ENCODE results near the gene BDNF.

BDNF gene

DNA sequence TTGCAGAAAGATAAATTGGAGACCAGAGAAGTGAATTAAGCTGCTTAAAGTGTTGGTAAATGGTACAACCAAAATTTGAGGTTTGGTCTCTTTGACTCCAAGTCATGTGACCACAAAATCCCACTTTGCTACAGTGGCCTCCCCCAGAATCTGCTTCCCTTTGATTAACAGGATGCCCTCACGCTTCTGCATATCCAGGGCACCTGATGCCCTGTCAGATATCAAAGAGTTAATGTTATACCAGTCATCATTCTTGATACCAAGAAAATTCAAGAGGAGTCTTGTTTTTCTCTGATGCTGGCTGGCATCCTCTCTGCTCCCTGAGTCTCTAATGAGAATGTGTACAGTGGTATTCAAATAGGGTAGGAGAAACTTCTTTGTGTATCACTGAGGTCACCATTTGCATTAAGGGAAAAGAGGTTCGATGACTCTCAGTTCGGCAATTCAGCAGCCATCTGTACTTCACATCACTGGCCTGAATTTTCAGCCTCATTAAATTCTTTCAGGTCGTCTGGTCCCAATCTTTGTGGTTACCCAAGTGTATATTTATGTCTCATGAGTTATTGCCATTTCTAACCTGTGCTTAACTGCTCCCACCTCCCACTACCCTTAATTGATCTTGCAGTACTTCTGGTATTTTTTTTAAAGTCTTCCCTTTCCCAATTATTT is 73.9 kb downstream of the BDNF start:
- no peak for DNase-seq (ENCODE audit: low read depth)

DNA sequence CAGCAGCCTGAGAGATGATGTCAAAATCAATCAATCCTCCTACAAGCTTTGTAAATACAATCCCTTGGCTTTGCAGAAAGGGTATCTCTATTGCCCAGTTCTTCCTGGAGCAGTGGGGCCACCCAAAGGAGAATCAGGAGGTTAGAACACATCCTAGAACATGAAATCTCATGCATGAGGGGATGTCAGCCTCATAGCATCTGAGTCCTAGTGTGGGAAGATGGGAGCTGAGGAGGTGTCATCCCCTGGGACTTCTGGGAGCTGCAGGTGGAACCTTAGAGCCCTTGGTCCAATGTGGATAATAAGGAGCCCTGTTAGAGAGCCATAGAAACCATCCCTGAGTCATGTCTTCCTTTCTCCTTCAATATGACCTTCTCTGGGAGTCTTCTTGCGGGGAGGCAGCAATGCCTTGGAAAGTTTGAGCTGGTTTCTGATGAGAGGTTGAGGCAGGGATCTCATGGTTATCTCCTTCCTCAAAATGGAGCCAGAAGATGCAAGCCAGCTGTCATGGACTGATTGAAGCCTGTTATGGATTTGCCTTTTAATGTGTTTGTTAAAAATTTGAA is 74.8 kb downstream of the BDNF start:
- DNase-seq (ENCODE audit: low read depth) = no peak

DNA sequence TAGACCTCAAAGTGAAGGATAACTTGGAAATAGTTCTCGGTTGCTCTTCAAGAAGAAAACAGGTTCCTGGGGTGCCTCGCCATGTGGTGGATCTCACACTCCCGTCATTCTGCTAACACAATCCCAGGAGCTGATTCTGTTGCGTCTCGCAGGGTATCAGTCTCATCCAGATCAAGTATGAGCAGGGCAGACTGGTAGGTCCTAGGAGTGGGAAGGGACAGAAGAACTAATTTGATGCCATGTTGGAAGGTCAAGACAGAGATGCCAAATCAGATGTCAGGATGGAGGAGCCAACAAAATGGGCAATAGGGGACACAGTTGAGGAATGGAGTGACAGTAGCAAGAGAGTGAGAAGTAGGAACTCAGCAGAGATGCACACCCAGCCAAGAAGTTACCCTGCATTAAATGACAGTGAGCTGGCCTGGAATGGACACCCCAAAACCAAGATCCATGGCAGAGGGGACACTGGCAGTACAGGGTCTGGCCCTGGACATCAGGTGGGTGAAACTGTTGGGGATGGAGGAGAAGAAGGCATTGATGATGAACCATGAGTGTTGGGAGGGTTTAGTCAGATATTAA is 76.2 kb downstream of the BDNF start:
- no peak for DNase-seq (ENCODE audit: low read depth)

DNA sequence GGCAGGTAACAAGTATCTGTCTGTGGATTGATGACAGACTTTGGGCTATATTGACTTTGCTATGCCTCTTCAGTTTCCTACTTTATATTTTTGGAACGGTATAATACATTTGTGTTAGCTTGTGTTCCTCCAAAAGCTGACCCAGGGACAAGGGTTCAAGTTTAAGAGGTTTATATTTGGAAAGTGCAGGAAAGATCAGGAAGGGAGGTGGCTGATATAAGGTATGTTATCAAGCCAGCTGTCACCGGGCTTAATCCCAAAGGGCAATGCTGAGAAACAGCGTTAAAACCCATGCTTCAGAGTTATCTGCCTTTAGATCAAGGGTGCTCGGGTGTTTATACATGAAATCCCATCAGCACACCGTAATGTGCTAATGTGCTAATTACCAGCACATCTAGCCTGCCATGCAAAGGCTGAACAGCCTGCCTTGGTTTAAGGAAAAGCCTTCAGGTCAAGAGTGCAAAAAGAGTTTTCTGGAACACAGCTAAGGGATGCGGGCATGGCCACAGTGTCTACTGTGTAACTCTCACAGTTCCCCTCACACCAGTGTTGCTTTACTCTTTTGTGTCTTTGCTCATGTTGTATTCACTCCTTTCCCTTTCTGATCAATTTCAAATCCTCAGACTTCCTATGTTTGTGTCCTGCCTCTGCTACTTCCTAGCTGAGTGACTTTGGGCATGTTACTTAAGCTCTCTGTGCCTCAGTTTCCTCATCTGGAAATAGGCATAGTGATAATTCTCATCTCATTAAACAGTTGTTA is 77.5 kb downstream of the BDNF start:
- no peak for DNase-seq (ENCODE audit: low read depth)

DNA sequence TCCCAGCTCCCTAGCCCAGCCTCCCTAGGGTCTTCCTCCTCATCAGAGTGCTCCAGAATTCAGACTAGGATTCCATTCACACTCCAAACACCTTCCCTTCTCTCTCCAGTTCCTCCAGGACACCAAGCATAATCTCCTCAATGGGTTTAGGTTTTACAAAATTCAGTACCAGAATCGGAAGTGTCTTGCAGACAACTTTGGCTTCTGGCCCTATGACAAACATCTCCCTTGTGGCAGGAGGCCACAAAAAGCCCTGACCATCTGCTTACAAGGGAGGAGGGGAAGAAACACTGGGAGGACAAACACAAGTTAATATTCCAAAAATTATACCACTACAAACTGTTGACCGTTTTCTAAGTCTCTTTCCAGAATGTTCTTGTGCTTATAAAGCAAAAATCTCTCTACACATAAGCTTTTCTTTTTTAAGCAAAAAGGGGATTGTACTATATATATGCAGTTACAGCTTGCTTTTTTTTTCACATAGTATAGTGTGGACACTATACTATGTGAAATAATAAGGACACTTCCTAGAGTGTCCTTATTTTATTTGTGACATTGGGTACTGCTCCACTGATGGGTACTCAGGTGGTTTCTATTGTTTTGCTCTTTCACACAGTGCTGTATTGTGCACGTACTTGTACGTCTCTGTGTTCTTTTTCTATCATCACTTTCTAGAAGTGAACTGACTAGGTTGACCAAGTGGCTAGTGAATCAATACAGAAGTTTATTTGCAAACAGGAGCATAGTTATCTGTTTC is 78.7 kb downstream of the BDNF start:
- no peak for DNase-seq (ENCODE audit: low read depth)

DNA sequence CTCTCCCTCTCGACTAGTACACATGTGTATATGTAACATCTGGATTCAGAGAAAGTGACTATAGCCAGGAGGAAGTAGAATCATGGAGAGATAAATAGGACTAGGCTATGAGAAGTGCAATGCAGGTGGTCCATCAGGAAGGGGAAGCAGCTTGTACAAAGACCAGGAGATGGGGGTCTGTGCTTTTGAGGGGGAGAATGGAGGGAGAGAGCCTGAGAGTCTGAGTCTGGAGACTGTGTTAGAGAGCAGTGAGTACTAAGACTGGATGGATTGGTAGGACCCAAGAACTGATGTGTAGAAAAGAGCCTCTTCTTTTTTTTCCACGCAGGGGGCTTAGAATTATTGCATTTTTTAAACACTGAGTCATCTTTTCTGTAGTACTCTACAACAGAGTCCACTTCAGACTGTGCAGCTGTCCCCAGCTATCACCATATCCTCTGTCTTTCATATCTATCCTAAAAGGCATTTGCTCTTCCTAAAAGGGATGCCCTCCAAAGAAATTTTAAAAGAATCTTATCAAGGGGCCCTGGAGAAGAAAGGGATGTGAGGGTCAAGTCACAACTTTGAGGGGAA is 80.4 kb downstream of the BDNF start:
- DNase-seq (ENCODE audit: low read depth) = no peak

DNA sequence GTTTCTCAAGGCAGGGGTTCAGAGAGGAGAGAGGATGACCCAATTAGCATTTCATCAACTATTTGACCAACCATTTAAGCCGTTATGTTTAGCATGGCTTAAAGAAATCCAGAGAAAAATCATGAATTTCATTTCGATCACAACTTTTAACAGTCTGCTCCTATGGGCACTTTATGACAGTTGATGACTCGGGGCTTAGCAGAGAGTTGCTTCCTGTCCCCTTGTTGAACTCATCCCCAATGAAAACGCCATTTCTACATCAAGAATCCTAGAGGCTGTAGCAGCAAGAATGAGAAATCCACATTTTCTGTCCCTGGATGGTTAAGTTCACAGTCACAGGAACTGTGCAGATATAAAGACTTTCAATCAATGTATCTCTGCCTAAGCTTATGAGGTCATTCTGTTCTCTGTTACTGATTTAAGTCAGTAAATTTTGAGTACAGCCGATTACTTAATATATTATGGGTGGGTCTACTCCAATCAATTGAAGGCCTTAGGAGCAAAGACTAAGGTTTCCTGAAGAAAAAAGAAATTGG is 81.1 kb downstream of the BDNF start:
- no peak for DNase-seq (ENCODE audit: low read depth)

DNA sequence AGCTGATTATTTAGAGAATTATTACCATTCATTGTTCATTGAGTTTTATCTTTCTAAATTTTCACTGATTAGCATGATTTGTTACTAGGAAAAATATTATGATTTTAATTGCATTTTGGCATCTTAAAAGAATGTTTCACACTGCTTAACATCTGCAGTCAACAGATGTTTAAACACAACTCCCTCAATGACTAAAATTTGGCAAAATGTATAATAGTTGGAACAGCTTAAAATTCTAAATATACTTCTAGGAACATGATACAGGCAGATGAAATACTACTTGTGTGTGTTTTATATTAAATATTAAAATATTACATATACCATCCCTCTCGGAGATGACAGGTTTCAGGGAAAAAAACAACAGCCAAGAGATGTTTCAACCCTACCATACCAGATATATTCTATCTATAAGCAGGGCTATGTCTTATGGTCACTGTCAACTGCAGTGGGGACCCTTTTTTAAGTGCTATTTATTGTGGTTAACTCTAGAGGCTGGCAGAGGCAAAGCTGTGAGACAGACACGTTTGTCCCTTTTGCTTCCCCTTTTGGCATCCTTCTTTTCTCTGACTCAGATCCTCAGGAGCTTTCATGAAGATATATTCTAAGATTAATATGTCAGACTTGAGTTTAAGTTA is 81.9 kb downstream of the BDNF start:
- no peak for DNase-seq (ENCODE audit: low read depth)

DNA sequence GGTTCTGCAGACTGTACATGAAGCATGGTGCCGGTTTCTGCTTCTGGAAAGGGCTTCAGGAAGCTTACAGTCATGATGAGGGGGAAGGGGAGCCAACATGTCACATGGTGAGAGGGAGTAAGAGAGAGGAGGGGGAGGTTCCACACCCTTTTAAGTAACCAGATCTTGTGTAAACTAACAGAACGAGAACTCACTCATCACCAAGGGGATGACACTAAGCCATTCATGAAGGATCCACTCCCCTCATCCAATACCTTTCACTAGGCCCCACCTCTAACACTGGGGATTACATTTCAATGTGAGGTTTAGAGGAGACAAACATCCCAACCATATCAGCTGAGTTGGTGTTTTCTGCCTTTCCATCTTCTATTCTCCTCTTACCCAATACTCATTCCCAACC is 83.5 kb downstream of the BDNF start:
- DNase-seq (ENCODE audit: low read depth) = no peak

DNA sequence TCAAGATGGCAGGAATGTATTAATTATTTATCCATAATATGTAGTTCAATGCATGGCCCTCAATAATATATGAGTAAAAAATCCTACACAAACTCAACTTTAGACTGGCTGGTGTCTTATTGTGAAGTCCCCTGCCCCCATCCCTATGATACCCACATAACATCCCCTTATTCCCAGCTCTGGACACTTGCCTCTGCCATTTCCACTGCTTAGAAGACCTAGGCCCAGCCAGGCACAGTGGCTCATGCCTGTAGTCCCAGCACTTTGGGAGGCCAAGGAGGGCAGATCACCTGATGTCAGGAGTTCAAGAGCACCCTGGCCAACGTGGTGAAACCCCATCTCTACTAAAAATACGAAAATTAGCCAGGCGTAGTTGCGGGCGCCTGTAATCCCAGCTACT is 84.4 kb downstream of the BDNF start:
- DNase-seq (ENCODE audit: low read depth) = no peak

DNA sequence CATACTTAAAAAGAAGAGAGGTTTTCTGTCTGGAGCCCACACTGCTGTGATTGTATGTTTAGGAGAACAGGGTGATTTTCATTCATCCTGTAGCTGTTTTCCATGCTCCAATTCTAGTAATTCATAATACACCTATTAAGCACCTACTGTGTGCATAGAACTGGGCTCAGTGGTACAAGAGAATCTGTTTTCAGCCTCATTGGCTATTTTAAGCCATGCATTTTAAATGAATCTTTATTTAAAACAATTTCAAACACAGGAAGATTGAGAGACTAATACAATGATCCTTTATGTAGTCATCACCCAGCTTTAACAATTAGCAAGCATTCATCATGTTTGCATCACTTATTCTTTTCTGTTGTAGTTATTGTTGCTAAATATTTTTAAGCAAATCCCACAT is 86.2 kb downstream of the BDNF start:
- no peak for DNase-seq (ENCODE audit: low read depth)

DNA sequence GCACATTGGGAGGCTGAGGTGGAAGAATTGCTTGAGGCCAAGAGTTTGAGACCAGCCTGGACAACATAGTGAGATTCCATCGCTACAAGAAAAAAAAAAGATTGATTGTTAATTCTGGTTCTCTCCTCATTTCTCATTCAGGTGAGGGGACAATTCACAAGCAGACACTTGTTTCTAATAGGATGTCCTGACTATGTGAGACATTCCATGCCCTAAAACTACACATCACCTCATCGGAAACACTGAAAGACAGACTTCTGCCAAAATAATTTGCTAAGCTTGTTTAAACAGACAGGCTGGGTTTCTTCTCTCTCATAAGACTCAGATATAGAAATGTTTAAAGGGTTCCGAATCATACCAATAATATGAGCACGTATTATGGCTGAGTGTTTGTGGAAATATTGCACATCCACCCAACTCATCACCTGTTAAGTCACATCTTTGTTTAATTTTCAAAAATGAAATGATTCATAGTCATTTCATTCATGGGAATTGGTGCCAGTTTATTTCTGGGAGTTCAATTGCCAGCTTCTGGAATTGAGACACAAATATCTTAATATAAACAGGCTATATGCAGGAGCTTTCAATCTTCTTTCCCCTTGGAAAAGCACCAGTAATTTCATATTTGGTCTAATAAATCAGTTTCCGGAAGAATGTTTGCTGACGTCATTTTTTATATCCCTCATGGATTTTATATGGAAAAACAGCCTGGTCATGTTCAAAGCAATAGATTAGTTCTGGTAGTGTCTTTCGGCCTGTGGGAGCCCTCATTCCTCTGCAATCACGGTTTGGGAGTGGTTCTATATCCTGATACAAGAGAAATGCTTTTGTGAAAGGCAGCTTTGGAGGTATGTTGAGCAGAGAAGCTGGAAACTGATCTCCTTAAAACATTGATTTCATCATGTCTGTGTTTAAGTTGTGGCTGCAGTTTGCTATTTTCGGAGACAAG is 87.0 kb downstream of the BDNF start:
- DNase-seq (ENCODE audit: low read depth) = no peak

DNA sequence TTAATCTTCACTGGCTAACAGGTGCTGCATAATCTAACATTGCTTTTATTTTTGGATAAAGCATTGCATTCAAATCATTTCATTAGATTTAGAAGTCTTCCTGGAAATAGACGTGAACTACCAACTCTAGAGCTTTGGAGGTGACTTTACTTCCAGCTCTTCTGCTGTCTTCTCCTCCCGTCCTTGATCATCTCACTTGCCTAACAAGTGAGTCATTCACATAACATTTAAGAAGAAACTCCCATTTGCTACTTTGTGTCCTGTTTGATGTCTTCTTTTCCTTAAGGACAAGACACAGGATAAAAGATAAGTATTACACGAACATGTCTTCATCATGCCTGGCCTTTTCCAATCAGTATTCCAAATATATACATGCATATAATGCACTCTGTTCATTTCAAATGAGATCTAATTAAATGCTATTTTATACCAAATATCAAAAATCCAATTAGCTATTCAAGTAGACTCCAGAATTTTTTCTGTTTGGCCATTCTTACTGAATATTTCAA is 88.3 kb downstream of the BDNF start:
- no peak for DNase-seq (ENCODE audit: low read depth)

DNA sequence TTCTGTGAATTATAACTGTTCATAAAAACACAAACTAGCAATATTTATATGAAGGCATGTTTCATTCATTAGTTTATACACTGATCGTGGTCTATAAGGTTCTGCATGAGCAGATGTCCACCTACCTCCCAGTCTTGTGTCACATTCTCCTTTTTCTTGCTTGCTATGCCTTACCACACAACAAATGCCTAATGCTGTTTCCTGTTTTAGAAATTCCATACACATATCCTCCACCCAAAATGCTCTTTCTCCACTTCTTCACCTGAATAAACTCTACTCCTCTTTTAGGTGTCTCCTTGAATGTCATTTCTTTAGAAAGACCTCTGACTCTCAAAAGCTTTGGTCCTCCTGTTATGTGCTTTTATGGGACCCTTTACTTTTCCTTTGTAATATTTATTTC is 88.9 kb downstream of the BDNF start:
- DNase-seq (ENCODE audit: low read depth) = no peak

DNA sequence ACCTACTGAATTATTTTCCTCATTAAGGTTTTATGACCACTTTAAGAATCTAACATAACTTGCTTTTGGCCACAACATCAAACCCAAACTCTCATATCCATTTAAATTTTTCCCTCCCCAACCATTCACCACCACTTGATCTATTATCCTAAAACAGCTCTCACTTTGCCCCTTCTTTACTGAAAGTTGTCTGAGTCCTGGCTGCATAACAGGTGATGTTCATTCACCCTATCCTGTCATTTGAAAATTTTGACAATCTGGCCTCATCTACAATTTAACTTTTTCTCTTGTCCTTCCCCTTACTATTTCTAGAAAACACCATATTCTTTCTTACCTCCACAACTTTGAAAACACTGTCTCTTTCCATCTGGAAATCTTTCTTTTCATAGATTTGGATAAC is 89.3 kb downstream of the BDNF start:
- no peak for DNase-seq (ENCODE audit: low read depth)

DNA sequence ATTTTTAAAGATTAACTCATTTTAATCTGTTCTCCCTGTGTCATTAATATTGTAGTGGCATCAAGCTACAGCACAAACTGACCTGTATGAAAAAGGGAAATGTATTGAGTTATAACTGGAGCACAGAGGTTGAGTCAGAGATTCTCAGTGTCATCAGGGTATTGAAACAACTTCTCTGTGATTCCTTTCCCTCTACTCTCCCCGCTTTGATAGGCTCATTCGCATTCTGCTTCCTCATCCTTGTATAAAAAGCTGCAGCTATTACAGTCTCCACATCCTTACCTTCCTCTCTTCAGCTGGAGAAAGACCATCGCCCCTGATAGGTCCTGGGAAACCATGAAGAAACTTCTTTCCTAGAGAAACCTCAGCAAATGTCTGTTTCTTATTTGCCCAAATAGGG is 90.0 kb downstream of the BDNF start:
- no peak for DNase-seq (ENCODE audit: low read depth)

DNA sequence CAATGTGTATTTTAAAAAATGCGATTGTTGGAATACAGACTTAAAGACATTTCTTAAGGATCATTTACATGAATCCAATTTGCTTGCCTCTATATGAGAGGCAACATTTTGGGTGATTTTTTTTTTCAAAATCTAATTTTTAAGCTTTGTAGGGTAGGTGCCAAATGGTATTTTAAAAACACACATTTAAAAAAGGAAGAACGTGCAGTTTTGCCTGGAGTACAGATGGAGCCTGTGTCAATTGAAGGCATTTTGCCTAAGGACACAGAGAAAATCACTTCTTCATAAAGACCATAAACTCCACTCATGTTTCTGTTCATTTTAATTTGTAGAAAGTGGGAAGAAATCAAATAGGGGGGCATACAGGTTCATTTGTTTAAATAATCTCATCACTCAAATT is 91.3 kb downstream of the BDNF start:
- no peak for DNase-seq (ENCODE audit: low read depth)

DNA sequence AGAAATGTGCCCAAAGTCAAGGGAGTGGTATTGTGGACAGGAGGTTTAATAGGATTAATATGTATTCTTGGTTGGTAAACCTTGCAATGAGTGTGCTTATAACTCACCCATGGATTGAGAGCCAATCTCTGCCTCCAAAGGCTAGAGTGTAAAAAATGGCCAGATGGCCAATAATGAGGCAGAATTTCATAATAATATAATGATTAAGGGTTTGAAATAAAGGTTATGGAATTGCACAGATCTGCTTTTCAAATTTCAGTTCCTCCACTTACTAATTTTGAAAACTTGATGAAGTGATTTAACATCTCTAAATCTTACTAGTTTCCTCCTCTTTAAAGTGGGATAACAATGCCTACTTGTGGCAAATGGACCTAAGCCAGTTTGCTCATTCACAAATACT is 94.8 kb downstream of the BDNF start:
- DNase-seq (ENCODE audit: low read depth) = no peak

Measured in activated gamma-delta T cell treated with anti-CD3 and anti-CD28 coated beads, Interleukin-2, amount 50 U/mL, for 16 hours (primary cell).